ENCODE data around the gene PUS1. TPM values are rescaled to one million over a fixed set of nuclear protein-coding genes. Genes with fewer than 3 reads are reported as not detected.

Gene PUS1
- 8.0 and 10.6 TPM in 2 replicates for total RNA-seq (ENCODE audit: low replicate concordance)

GRCh38 chr12:131928711-131929580, at the start of gene PUS1:
TSS of gene PUS1 (plus strand) at chr12:131929276. CDS start at chr12:131929723, 447 bp downstream.

DNA sequence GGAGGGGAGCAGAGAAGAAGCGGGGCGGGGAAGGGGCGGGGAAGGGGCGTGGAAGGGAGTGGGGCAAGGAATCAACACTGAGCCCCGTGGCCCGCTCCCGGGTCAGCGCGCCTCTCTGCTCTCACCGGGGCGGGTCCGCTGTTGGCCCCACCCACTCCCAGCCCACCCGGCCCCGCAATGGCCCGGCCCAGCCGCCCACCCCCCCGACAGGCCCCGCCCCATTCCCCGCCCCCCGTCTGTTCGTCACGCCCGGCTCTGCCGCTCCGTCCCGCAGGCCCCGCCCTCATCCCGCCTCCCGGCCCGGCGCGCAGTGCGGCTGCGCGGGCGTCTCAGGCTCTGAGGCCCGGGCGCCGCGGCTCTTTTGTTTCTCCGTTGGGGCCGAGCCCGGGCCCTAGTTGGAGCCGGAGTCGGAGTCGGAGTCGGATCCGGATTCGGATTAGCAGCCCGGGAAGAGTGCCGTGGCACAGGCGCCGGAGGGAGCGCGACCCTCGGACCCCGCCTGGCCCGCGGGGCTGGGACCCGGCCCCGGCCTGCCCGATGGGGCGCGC, 34.7 kb upstream of the PUS1 start, which contains the start of gene ULK1:
Gene ULK1 (plus strand): TSS at position 310 of the 548 bp plus-strand sequence. CDS start 380 bp downstream, outside the sequence.

DNA sequence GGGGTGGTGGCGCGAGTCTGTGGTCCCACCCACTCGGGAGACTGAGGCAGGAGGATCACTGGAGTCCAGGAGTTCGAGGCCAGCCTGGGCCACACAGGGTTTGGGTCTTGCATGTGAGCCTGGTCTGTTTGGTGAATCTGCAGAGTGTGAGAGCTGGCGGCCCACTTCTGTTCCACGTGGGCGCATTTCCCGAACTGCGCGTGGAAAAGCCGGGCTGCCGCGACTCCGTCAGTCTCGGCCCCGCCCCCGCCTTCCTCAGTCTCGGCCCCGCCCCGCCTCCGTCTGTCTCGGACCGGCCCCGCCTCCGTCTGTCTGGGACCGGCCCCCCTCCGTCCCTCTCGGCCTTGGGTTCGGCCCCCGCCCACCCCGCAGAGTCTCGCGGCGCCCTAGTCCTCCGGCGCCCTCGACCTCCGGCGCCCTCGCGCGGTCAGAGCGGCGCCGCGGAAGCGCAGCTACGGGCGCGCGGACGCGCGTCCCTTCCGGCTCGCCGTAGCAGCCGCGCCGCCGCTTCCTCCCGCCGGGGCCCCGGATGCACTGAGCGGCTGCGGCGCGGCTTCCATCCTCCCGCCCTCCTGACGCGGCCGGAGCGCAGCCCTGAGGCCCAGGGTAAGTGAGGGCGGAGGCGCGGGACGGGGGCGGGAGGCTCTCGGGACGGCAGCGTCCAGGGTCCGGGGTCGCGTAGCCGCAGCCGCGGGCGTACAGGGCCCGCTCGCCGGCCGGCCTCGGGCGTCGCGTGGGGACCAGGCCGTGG, 20.5 kb downstream of the PUS1 start, which contains the start of gene EP400:
Gene EP400 (plus strand): TSS at position 512 of the 751 bp plus-strand sequence. CDS start 10,678 bp downstream, outside the sequence.

Other genes starting within 250 kb of the PUS1 start
- 17.3 and 20.2 TPM in 2 replicates for gene SFSWAP, start 218.2 kb upstream of the PUS1 start, total RNA-seq (ENCODE audit: low replicate concordance)
- 9.1 and 9.5 TPM in 2 replicates for gene MMP17, start 100.9 kb upstream of the PUS1 start, total RNA-seq (ENCODE audit: low replicate concordance)
- 4.0 and 9.0 TPM in 2 replicates for gene ULK1, start 34.7 kb upstream of the PUS1 start, total RNA-seq (ENCODE audit: low replicate concordance)
- 5.3 and 6.2 TPM in 2 replicates for gene EP400, start 20.7 kb downstream of the PUS1 start, total RNA-seq (ENCODE audit: low replicate concordance)
- gene DDX51, start 215.0 kb downstream of the PUS1 start, total RNA-seq (ENCODE audit: low replicate concordance) = 7.4 and 7.8 TPM in 2 replicates
- 3.7 and 7.8 TPM in 2 replicates for gene NOC4L, start 215.2 kb downstream of the PUS1 start, total RNA-seq (ENCODE audit: low replicate concordance)

Data from smooth muscle cell of the coronary artery (primary cell).